Lower leg skin (tissue), 3 donors: Measurements from ENCODE around the gene ADGRV1.

Source experiments
- CTCF ChIP-seq, 3 donors: fragments of 450-650 bp; IDR thresholded peaks; one replicate each; pipeline ENCODE4 v1.5.1; 2016; ENCODE audit warnings: antibody characterized with exemption in 3 of 3, mild to moderate bottlenecking in 3 of 3, moderate library complexity in 2 of 3
- POLR2A ChIP-seq, 2 donors: fragments of 450-650 bp; IDR thresholded peaks; one replicate each; pipeline ENCODE4 v1.6.1; 2016 to 2017; ENCODE audit warnings: antibody characterized with exemption in 2 of 2, mild to moderate bottlenecking in 1 of 2, moderate library complexity in 1 of 2

- TF ChIP-seq CTCF (IDR thresholded peaks at IDR 0.05) (no peak), POLR2A (IDR thresholded peaks at IDR 0.05) (no peak)
Measured at GRCh38 chr5:90991201-90991600, 432.6 kb downstream of the ADGRV1 start.
